Testis (tissue), 3 donors: ENCODE results near the gene CACNA1C. TPM values are rescaled to one million over a fixed set of nuclear protein-coding genes. Genes with fewer than 3 reads are reported as not detected.

ENCODE experiments used
- DNase-seq: peaks from one replicate; pipeline ENCODE4 v3.0.0-alpha.2; 2019
- H3K27ac ChIP-seq, 2 donors: fragments of 200-600 bp; sonication (generic); one replicate each; pipeline ENCODE4 v1.5.1; 2019
- H3K27me3 ChIP-seq: fragments of 200-600 bp; sonication (generic); one replicate; pipeline ENCODE4 v1.5.1; 2019
- H3K36me3 ChIP-seq: fragments of 200-600 bp; sonication (generic); one replicate; pipeline ENCODE4 v1.5.1; 2017; ENCODE audit warnings: low read depth; ENCODE audit errors: missing control alignments
- H3K4me1 ChIP-seq: fragments of 200-600 bp; sonication (generic); one replicate; pipeline ENCODE4 v1.5.1; 2019
- H3K4me3 ChIP-seq, 2 donors: fragments of 200-600 bp; sonication (generic); one replicate each; pipeline ENCODE4 v1.5.1; 2017 to 2019
- H3K9me3 ChIP-seq: fragments of 200-600 bp; sonication (generic); one replicate; pipeline ENCODE4 v1.5.1; 2017
- CTCF ChIP-seq, 3 experiments: fragments of 450-650 bp in 2 of 3; fragments of 200-600 bp in 1 of 3; sonication (generic) in 1 of 3; IDR thresholded peaks; one replicate each; pipeline ENCODE4 v1.5.1; 2016 to 2019; ENCODE audit warnings: antibody characterized with exemption in 3 of 3, mild to moderate bottlenecking in 2 of 3, moderate library complexity in 1 of 3
- POLR2A ChIP-seq: fragments of 450-650 bp; IDR thresholded peaks from one replicate; pipeline ENCODE4 v1.6.1; 2017; ENCODE audit warnings: antibody characterized with exemption, mild to moderate bottlenecking, moderate library complexity
- WGBS, 2 donors: methylation state at CpG; one replicate each; pipeline ENCODE4 v1.1.5; 2018; 5-methylcytosine and 5-hydroxymethylcytosine counted together
- intact Hi-C: fragments of 100-400 bp; cut with DNase I; formaldehyde crosslinking; loops from one replicate; pipeline ENCODE4 v1.15.1; 2023; ENCODE audit warnings: low total_unique reads
- polyA plus RNA-seq: library from polyadenylated mRNA; stranded (reverse); fragments of 350-450 nt; fragmentation: Illumina TruSeq; extraction: RNeasy Lipid Tissue Mini Kit (QIAGEN cat#74804); gene quantifications from one replicate; pipeline ENCODE4 v1.2.3, GENCODE V29; 2014; ENCODE audit warnings: low read depth, low replicate concordance; ENCODE audit not compliant: insufficient read depth
- total RNA-seq, 2 donors: library from RNA; depleted of rRNA; stranded (reverse); fragments of >200 nt; gene quantifications; one replicate each; pipeline ENCODE4 v1.2.3, GENCODE V29; 2016

CACNA1C gene
- total and polyA plus RNA-seq, 3 donors from 2014 or later, result 20.3 to 36.8 (median 32.0) TPM

GRCh38 chr12:2465681-2466080, 412.9 kb downstream of the CACNA1C start:
- no peak overlapping the region for H3K27ac ChIP-seq
- no peaks in the 10 kb centered on the region for H3K4me1 ChIP-seq
- H3K4me3 ChIP-seq, result no peak overlapping the region
- no peaks in the 10 kb centered on the region for H3K36me3 ChIP-seq
- WGBS, 2 donors, result 86 to 90% methylated on average over 10 of the region's 10 CpGs
- H3K9me3 ChIP-seq, result no peaks in the 10 kb centered on the region
- no peak for DNase-seq
- intact Hi-C loops, result no loop called here
- TF ChIP-seq CTCF (IDR thresholded peaks at IDR 0.05) (no peak), POLR2A (no peak)
- H3K27me3 ChIP-seq, result no peaks in the 10 kb centered on the region

- DNase-seq, result no peak
- Histone ChIP-seq H3K9me3 (no peaks in the 10 kb centered on the region), H3K27ac (no peak overlapping the region), H3K4me3 (no peak overlapping the region), H3K4me1 (no peaks in the 10 kb centered on the region), H3K36me3 (no peaks in the 10 kb centered on the region), H3K27me3 (no peaks in the 10 kb centered on the region)
- TF ChIP-seq CTCF (IDR thresholded peaks at IDR 0.05), result no peak
- no peak for TF ChIP-seq POLR2A
- WGBS, 2 donors, result 73 to 78% methylated on average over 3 of the region's 3 CpGs
- intact Hi-C loops, result no loop called here
Measured at GRCh38 chr12:2466211-2466610, 413.4 kb downstream of the CACNA1C start.

GRCh38 chr12:2467447-2468195, 414.8 kb downstream of the CACNA1C start:
- TF ChIP-seq POLR2A, result no peak
- TF ChIP-seq CTCF (IDR thresholded peaks at IDR 0.05), result no peak
- H3K4me1 ChIP-seq, result no peaks in the 10 kb centered on the region
- WGBS, 2 donors, result 95 to 100% methylated on average over 1 to 17 of the region's 17 CpGs
- no peak overlapping the region for H3K4me3 ChIP-seq
- no peak overlapping the region for H3K27ac ChIP-seq
- no peaks in the 10 kb centered on the region for H3K27me3 ChIP-seq
- no peak for DNase-seq
- H3K36me3 ChIP-seq, result no peaks in the 10 kb centered on the region
- intact Hi-C loops, result no loop called here
- no peaks in the 10 kb centered on the region for H3K9me3 ChIP-seq

- Histone ChIP-seq H3K4me1 (no peaks in the 10 kb centered on the region), H3K36me3 (no peaks in the 10 kb centered on the region), H3K27ac (no peak overlapping the region), H3K4me3 (no peak overlapping the region), H3K27me3 (no peaks in the 10 kb centered on the region), H3K9me3 (no peaks in the 10 kb centered on the region)
- no peak for DNase-seq
- TF ChIP-seq CTCF (IDR thresholded peaks at IDR 0.05) (no peak), POLR2A (no peak)
- intact Hi-C loops, result no loop called here
- 75 to 97% methylated on average over 5 of the region's 5 CpGs for WGBS, 2 donors
Measured at GRCh38 chr12:2475984-2476383, 423.2 kb downstream of the CACNA1C start.
